RPMI7951 (cell line): ENCODE data around the gene CRX. TPM values are rescaled to one million over a fixed set of nuclear protein-coding genes. Genes with fewer than 3 reads are reported as not detected.
"Not testable (repeated sequence)": the region's sequence is repeated elsewhere in the genome, so short reads cannot be mapped to it uniquely, and the experiment has no call there.

ENCODE experiments used
- DNase-seq: peaks from one replicate; pipeline ENCODE4 v3.0.0-alpha.2; 2012; ENCODE audit warnings: low read depth
- total RNA-seq: library from RNA; depleted of rRNA; stranded (reverse); fragments of >200 nt; shearing (Covaris generic); gene quantifications from 2 replicates; pipeline ENCODE4 v1.2.3, GENCODE V29; 2014

The CRX gene
- total RNA-seq, 1 experiment from 2014 or later: not detected

DNA sequence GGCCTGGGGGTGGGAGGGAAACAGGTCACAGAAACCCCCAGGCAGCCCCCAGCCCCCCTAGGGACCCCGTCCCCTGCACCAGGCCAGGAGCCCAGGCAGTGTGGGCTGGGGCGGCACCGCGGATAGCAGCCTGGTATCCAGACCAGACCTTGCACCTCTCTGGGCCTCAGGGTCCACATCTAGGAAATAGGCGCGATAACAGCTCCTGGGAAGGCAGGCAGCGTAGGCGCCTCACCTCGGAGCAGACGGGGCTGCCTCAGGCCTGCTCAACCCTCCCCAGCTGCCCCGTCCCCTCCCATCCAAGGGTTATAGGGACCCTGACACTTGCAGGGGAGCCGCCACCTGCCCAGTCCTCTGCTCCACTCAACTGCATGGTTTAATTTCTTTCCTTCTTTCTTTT lies 18.1 kb upstream of the CRX start:
- DNase-seq: not testable (repeated sequence)

DNA sequence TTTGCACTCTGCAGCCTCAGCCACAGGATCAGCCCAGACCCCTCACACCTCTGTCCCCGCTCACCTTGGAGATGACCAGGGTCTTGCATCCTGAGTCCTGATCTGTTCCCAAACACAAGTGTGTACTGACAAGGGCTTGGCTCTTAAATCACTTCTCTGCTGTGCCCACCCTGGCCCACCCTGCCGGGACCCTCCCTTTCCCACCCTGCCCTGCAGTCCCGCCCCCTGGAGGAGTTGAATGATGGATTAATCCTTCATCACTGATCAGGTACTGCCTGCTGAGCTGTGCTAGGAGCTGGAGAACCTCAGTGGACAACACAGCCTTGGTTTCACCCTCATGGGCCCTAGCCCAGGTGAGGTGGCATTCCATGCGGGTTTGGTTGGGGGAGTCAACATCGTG lies 17.3 kb upstream of the CRX start, which contains the start of gene TPRX1:
TSS of gene TPRX1 (minus strand) at position 101 of the 400 bp plus-strand sequence. CDS start at position 89, 12 bp downstream.
- not testable (repeated sequence) for DNase-seq

DNA sequence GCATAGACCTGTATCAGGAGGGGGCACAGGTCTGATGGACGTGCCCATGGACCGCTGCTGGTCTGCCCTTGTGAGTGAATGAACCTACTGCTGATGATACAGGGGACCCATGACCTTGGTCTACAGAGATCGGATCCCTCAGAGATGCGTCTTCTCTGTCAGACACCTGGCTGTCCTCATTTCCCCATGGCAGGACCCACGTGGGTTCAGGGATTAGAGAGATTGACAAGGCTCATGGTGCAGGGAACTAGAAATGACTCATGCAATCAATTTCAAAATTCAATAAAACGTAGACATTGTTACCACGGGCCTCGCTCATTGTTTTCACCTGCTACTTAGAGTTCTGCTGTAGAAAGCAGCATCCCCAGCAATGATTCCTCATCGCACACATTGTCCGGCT lies 16.4 kb upstream of the CRX start:
- DNase-seq: no peak

DNA sequence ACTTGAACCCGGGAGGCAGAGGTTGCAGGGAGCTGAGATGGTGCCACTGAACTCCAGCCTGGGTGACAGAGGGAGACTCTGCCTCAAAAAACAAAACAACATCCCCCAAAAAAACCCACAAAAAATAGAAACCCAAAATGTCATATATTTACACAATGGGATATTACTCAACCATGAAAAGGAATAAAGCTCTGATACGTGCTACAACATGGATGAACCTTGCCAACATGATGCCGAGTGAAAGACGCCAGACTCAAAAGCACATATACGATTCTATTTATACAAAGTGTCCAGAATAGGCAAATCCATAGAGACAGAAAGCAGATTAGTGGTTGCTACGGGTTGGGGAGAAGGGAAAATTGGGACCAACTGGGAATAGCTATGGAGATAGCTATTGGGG lies 15.3 kb upstream of the CRX start:
- DNase-seq: no peak

DNA sequence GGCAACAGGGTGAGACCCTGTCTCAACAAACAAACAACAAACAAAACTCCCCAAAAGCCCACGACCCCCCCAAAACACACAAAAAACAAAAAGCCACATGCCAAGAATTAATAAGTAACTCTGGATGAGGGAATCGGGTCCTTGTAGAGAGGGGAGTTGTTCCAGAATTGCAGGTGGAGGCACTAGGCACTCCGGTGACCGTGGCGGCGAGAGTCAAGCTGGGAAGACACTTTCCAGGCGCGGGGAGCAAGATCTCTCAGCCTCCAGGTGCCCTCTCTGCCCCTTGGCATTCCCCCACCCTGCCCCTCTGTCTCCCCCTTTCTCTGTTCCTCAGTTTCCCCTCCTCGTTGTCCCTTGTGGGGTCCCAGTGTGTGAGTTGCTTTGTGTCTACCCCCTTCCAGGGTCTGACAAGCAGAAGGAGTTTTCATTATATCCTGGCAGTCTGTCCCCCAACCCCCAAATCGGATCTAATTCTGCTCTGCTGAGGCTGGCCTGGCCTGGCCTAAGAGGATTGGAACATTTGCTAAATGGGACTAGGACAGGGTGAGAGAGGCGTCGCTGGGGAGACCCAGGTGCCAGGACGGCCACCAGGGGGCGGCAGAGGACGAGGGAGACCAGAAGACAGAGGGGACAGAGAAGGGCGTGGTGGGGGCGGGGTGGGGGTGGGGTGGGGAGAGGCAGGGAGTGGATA lies 8.3 kb upstream of the CRX start:
- peak; percentile 60 for DNase-seq

DNA sequence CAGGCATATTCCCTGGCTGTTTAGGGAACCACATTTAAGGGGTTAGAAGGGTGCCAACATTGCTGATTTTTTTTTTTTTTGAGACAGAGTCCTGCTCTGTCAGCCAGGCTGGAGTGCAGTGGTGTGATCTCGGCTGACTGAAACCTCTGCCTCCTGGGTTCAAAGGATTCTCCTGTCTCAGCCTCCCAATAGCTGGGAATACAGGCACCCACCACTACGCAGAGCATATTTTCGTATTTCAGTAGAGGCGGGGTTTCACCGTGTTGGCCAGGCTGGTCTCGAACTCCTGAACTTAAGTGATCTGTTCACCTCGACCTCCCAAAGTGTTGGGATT lies 7.8 kb upstream of the CRX start:
- DNase-seq: no peak

DNA sequence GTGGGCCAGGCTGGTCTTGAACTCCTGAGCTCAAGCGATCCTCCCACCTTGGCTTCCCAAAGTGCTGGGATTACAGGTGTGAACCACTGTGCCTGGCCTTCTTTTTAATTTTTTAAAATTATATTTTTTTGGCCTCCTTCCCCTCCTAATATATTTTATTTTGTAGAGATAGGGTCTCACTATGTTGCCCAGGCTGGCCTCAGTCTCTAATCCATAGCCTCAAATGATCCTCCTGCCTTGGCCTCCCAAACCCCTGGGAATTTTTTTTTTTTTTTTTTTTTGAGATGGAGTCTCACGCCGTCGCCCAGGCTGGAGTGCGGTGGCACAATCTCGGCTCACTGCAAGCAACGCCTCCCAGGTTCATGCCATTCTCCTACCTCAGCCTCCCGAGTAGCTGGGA lies 5.5 kb upstream of the CRX start:
- DNase-seq: not testable (repeated sequence)

DNA sequence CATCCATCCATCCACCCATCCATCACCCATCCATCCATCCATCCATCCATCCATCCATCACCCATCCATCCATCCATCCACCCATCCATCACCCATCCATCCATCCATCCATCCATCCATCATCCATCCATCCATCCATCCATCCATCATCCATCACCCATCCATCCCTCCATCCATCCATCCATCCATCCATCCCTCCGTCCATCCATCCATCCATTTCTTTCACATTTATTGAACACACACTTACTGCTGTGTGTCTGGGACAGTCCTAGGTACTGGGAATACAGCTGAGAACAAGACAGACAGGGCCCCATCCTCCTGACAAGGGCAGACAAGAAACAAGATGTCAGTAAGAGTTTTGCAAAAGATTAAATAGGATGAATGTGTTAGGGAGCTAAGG lies 3.5 kb upstream of the CRX start:
- DNase-seq: not testable (repeated sequence)

DNA sequence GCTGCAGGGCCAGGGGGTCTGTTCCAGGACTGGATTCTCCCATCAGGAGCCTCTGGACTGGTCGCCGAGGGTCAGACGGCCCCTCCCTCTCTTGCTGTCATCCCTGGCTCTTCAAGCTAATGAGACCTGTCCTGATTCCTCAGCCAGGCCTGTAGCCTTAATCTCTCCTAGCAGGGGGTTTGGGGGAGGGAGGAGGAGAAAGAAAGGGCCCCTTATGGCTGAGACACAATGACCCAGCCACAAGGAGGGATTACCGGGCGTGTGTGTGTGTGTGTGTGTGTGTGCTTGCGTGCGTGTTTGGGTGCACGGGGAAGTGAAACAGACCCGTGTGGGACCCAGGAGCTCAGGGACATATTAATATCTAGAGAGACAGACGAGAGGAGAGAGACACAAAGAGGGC lies 1.9 kb upstream of the CRX start:
- no peak for DNase-seq

DNA sequence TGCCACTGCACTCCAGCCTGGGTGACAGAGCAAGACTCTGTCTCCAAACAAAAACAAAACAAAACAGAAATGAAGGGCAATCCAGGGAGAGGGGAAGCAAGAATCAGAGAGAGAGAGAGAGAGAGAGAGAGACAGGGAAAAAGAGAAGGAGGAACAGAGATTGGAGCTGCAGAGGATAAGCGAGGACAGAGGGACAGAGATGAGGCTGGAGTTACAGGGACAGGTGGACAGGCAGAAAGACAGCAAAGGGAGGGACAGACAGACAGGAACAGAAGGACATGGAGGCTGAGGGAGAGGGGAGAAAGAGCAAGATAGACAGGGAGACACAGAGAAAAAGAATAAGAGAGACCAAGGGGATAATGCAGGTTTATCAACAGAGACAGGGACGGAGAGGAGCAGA lies 1.3 kb upstream of the CRX start:
- DNase-seq: no peak

DNA sequence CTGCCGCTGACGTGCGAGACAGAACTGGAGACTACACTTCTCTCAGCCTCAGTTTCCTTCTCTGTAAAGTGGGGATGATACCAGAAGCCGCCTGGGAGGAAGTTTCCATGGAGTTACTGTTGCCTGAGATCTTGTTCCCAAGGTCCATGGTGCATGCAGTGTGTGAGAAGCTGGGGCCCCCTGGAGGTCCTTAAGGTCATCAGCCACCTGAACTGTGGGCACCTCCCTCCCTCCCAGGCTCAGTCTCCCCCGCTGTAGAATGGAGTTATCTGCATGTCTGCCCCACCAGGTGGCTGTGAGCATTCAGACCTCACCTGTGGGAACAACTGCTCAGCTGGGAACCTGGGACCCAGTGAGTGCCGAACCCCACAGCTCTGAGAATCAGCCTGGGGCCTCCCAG lies 2.7 kb downstream of the CRX start:
- DNase-seq: no peak

DNA sequence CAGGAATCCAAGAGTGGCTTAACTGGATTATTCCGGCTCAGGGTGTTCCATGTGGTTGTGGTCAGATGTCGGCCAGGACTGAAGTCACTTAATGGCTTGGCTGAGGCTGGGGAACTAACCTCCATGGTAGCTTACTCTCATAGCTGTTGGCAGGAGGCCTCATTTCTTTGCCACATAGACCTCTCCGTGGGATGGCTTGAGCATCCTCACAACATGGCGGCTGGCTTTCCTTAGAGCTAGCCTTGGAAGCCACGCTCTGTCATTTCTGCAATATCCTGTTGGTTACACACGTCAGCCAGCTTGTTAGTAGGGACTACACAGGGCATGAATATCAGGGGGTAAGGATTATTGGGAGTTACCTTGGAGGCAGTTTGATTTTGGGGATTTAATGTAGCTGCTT lies 5.1 kb downstream of the CRX start:
- no peak for DNase-seq

DNA sequence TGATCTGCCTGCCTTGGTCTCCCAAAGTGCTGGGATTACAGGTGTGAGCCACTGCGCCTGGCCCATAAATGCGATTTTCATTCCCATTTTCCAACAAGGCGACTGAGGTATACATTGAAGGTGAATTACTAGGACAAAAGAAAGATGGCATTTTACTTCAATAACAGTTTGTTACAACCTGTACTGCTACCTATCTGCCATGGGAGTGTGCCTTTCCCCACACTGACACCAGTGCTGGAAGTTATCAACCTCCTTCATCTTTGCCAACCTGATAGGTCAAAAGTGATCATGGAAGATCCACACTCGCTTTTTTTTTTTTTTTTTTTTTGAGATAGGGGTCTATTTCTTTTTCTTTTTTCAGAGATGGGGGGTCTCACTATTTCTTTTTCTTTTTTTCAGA lies 11.0 kb downstream of the CRX start:
- DNase-seq: no peak

DNA sequence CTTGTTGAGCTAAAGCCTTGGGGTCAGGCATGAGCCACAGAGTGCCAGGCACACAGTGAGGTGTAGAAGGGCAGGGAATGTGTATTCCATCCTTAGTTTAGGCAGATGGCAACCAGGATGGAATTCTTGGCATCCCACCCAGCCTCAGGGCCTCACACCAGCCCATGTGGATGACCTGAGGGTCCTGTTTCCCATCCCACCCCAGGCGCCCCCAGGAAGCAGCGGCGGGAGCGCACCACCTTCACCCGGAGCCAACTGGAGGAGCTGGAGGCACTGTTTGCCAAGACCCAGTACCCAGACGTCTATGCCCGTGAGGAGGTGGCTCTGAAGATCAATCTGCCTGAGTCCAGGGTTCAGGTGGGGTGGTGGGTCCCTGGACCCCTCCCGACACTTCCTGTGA lies 14.3 kb downstream of the CRX start:
- no peak for DNase-seq

DNA sequence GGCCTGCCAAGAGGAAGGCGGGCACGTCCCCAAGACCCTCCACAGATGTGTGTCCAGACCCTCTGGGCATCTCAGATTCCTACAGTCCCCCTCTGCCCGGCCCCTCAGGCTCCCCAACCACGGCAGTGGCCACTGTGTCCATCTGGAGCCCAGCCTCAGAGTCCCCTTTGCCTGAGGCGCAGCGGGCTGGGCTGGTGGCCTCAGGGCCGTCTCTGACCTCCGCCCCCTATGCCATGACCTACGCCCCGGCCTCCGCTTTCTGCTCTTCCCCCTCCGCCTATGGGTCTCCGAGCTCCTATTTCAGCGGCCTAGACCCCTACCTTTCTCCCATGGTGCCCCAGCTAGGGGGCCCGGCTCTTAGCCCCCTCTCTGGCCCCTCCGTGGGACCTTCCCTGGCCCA lies 17.7 kb downstream of the CRX start:
- no peak for DNase-seq

DNA sequence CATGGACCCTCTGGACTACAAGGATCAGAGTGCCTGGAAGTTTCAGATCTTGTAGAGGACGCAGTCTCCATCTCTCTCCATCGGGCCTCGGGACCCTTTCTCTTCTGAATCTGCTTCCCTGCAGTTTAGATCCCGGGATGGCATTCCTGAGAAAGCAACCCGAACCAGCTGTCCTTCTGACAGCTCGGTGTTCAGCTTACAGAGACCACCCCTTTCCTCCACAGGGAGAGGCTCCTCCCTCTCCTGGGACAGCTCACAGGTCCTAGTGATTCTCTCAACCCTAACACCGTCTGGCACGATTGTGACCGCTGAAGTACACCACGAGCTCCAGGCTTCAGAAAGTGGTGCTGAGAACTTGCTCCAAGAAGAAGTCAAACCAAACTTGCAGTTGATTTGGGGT lies 18.2 kb downstream of the CRX start:
- DNase-seq: no peak

DNA sequence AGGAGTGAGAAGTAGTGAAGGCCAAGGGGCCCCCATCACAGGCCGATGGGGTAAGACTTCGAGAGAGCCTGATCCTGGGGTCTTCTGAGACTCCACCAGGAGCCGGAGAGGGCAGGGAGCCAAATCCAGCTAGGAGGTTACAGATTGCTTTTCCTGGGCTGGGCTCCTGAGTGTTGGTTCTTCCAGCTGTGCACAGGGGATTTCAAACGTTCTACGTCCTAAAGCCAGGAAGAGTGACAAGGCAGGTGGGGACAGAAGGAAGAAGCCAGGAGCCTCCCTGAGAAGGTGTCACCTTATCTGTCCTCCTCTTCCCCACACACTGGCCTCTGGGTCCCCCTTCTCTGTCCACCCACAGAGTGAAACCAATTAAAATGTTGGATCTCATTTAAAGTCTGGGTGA lies 21.2 kb downstream of the CRX start:
- no peak for DNase-seq

DNA sequence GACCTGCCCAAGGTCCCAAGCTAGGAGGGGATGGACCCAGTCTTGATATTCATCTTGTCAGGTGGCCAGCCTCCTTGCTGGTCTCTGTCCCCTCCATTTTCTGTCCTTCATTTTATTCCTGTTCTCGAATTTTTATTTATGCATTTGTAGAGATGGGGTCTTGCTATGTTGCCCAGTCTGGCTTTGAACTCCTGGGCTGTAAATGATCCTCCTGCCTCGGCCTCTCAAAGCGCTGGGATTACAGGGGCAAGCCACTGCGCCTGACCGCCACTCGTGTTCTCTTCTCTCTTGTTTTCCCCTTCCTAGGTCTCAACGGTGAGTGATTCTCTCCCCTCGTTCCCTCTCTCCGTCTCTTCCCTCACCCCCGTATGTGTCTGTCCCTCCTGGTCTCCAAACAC lies 26.7 kb downstream of the CRX start:
- DNase-seq: no peak

DNA sequence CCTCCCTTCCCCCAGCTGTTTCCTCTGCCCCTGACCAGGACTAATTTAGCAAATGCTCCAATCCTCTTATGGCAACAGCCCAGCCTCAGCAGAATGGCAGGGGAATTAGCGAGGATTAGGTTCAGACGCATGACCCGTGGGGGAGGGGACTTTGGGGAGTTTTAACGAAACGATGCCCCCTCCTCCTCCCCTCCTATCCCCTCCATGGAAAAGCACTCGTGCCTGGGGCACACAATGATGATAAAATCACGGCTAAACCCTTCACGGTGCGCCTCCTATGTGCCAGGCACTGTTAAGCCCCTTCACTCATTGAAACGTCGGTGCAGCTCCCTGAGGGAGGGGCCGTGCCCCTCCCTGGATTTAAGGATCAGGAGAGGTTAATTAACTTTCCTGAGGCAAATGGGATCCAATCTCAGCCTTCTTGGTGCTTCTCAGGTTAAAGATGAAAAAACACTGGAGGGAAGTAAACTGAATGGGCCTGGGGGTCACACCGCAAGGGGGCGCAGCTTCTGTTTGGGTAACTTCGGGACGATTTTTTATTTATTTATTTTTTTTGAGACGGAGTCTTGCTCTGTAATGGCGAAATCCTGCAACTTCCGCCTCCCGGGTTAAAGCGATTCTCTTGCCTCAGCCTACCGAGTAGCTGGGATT lies 27.2 kb downstream of the CRX start:
- DNase-seq: no peak

DNA sequence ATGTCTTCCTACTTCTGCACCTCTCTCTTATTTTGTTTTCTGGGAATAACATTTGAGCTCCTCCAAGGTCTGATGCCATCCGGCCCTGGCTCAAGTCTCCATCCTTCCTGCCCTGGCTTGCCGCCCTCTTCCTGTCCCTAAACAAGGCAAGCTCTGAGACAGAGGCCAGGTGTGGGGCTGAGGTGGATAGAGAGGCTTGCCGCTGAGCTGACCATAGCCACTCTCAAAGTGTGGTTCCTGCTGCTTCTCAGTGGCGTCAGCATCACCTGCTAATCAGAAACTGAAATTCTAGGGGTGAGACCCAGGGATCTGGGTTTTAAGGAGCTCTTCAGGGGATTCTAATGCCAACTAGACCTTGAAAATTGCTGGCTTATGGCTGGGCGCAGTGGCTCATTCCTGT lies 31.3 kb downstream of the CRX start:
- no peak for DNase-seq

DNA sequence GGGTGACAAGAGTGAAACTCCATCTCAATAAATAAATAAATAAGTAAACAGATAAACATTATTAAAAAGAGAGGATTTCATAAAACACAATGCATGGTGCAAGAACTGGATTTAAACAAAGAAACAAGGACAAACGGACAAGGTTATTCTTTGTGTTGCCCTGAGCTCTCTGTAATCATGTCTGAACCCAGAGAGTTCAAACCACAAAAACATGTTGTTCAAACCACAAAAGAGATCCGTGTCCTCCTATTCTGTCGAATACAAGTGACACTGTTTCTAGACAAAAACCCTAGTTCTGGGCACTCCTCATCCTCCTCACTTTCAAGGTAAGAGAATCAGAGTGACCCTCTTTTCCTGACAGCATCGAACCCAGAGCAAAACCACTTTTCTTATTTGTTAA lies 32.7 kb downstream of the CRX start:
- DNase-seq: no peak

DNA sequence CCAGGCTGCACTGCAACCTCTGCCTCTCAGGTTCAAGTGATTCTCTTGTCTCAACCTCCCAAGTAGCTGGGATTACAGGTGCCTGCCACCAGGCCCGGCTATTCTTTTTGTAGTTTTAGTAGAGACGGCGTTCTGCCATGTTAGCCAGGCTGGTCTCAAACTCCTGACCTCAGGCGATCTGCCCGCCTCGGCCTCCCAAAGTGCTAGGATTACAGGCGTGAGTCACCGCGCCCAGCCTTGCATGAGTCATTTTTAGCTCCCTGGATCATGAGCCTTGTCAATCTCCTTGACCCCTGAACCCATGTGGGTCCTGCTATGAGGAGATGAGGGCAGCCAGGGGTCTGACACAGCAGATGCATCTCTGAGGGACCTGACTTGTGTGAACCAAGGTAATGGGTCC lies 36.5 kb downstream of the CRX start:
- peak; percentile 67 for DNase-seq

DNA sequence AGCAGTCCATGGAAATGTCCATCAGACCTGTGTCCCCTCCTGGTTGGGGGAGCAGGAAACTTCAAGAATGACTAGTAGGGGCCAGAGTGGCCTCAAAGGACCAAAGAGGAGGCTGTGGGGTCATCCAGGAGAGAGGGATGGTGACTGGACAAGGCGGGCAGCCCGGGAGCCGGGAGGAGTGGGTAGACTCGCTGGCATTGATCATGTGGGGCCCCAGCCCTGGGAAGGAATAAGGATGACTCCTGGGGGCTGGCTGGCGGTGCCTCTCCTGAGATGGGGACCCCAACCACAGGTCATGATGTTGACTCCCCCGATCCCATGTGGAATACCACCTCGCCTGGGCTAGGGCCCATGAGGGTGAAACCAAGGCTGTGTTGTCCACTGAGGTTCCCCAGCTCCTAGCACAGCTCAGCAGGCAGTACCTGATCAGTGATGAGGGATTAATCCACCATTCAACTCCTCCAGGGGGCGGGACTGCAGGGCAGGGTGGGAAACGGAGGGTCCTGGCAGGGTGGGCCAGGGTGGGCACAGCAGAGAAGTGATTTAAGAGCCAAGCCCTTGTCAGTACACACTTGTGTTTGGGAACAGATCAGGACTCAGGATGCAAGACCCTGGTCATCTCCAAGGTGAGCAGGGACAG lies 37.0 kb downstream of the CRX start, which contains the start of gene TPRX2:
TSS of gene TPRX2 (plus strand) at position 590 of the 640 bp plus-strand sequence. CDS start at position 602, 12 bp downstream.
- DNase-seq: not testable (repeated sequence)
